NCI-H1105 treated with DMSO at 0.1 percent for 48 hours (cell line): ENCODE measurements around the gene EPN2.
A peak's percentile ranks its signal among the peaks of the same experiment; 100 is the strongest.

ENCODE experiments used
- DNase-seq: peaks from one replicate; lab custom pipeline; 2025; lab: John Stamatoyannopoulos, UW

EPN2 gene

DNA sequence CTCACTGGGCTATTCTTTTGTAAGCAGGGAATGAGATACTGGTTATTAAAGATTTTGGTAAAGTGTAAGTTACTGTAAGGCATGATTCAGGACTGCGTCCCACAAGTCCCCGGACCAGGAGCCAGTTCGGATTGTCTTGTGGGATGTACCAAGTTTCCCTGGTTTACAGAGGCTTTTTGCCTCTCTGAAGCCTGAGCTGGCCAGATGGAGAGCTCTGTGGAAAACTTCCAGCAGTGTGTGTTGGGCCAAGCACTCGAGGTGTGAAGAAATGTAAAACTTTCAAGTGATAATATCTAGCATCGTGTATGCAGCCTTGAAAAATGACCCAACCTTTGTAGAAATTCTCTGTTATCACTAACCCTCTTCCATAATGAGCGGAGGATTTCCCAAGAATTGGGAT lies 2.4 kb downstream of the EPN2 start:
- no peak for DNase-seq

GRCh38 chr17:19242323-19242722 lies 5.2 kb downstream of the EPN2 start:
- DNase-seq: no peak

DNA sequence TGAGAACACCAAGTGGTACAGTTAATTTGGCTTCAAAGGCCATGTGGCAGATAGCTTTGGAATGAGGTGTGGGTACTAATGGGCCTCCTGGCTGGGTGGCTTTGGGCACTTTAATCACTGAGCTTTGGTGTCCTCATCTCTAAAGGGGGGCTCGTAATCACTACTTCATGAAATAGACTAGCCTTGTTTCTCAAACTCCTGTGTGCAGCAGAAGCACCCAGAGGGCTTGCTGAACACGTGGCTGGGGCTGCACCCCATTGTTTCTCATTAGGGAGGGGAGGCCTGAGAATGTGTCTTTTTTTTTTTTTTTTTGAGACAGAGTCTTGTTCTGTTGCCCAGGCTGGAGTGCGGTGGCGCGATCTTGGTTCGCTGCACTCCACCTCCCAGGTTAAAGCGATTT lies 5.8 kb downstream of the EPN2 start:
- DNase-seq: no peak

GRCh38 chr17:19243838-19244237 lies 6.7 kb downstream of the EPN2 start:
- no peak for DNase-seq

DNA sequence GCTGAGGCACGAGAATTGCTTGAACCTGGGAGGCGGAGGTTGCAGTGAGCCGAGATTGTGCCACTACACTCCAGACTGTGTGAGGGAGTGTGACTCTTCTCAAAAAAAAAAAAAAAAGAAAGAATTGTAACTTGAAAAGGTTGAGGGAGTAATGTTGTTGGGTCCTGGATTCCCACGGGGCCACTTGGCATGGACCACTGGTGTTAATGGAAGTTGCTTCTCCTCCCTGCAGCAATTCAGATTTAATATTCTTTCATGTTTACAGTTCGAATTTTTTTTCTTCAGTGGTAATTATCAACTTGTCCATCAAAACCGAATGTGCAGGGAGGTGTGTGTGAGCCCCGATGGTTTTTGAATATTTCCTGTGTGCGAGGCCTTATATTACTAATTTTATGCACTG lies 7.2 kb downstream of the EPN2 start:
- no peak for DNase-seq

GRCh38 chr17:19244781-19245180 lies 7.6 kb downstream of the EPN2 start:
- peak; percentile 47 for DNase-seq

- no peak for DNase-seq
Measured at GRCh38 chr17:19247473-19247872, 10.3 kb downstream of the EPN2 start.

- no peak for DNase-seq
Measured at GRCh38 chr17:19248151-19248927, 11.2 kb downstream of the EPN2 start.

- DNase-seq: no peak
Measured at GRCh38 chr17:19248928-19249574, 11.9 kb downstream of the EPN2 start.

DNA sequence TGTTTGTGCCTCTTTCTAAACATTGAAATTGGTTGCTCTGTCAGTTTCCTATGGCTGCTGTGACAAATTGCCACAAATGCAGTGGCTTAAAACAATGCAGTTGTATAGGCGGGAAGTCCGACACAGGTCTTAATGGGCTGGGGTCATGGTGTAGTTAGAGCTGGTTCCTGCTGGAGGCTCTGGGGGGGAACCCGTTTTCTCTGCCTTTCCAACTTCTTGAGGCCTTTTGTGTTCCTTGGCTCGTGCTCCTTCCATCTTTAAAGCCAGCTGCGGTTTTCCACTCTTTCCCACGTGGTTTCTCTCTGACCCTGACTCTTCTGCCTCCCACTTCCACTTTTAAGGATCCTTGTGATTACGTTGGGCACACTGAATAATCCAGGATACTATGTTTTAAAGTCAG lies 12.5 kb downstream of the EPN2 start:
- no peak for DNase-seq

GRCh38 chr17:19250421-19251173 lies 13.4 kb downstream of the EPN2 start:
- DNase-seq: no peak

GRCh38 chr17:19253112-19253511 lies 15.9 kb downstream of the EPN2 start:
- DNase-seq: no peak

- no peak for DNase-seq
Measured at GRCh38 chr17:19254651-19255050, 17.5 kb downstream of the EPN2 start.

GRCh38 chr17:19255279-19255678 lies 18.1 kb downstream of the EPN2 start:
- no peak for DNase-seq

DNA sequence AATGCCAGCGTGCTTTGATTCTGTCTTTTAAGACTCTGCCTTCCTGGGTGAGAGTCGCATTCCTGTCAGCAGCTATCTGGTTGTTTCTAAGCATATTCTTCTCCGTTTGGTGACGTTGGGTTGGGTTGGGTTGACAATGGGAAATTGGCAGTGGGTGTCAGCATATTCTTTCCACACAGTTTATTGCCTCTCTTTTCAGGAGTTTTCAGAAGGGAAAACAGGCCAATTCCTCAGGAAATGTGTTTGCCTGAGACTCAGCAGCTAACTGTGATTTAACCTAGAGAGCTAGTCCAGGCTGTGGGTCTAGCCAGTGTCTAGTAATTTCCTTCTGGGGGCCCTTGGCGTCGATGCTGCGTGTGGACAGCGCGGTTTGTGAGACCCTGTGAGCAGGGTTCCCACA lies 21.2 kb downstream of the EPN2 start:
- no peak for DNase-seq

DNA sequence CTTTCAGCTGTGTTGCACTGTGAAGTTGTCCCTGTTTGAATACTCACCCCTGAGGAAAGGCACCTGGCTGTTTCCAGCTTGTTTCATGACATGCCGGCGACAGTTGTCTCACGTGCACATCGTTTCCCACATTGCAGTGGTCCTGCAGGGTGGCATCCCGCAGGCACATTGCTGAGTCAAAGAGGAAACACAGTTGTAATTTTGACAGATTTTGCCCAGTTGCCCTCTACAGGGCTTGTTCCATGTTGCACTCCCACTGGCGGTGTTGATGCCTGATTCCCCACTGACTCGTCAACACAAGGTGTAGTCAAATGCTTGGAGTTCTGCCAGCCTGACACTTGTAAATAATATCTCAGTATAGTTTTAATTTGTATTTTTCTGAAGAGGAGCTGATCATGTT lies 23.8 kb downstream of the EPN2 start:
- DNase-seq: peak; percentile 68

GRCh38 chr17:19261426-19261825 lies 24.3 kb downstream of the EPN2 start:
- no peak for DNase-seq

GRCh38 chr17:19262650-19263631 lies 25.8 kb downstream of the EPN2 start:
- DNase-seq: no peak

DNA sequence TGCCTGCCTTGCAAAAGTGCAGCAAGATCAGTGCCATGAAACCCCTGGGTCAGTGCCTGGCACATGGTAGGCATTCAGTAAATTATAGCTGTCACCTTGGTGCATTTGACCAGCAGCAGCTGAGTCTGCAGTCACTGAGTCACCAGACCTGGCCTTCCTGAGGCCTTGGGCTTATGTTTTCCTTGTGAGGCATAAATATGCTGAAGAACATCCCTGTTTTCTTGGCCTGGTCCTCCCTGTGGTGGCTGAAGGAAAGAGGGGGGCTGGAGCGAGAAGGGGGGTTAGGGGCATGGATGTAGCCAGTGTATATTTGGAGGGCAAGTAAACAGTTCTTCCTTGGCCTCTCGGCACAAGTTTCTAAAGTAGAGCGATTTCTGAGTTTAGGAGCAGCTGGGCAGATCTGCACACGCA lies 26.5 kb downstream of the EPN2 start:
- no peak for DNase-seq

GRCh38 chr17:19264268-19264667 lies 27.1 kb downstream of the EPN2 start:
- no peak for DNase-seq

DNA sequence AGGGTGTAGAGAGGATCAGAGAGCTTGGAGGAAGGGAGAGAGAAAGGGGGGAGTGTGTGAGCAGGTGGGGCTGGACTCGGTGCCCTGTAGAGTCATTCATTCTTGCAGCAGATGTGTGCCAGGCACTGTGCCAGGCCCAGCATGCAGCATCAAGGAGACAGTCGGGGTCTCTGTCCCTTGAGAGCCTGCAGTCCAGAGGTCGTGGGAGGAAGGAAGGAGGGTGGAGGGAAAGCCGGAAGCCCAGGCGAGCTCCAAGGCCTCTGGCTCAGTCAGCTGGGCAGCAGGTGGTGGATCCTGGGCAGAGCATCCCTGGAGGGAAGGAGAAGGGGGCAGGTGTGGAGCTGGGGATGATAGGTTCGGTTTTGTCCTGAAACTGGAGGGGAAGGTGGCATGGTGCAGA lies 27.5 kb downstream of the EPN2 start:
- no peak for DNase-seq

DNA sequence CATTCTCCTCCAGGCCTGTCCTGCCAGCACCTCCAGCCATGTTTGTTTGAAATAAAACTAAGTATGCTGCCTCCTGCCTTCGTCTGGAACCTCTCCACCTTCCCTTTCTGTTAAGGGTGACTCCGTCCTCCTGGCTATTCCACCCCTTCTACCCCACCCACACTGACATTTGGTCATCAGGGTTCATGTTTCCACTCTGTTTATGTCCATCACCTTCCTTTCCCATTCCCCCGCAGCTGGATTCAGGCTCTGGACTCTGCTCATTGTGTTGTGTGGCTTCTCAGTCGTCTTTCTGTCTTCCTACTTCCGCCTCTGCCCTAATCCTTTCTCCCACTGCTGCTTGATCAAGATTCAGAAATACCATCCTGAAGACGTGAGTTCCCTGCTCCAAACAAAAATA lies 28.6 kb downstream of the EPN2 start:
- no peak for DNase-seq
